ENCODE results near the gene ADAMTS17.

ADAMTS17 gene

GRCh38 chr15:100245855-100246254 lies 95.9 kb downstream of the ADAMTS17 start:
- no peak overlapping the region for H3K27ac ChIP-seq
- TF ChIP-seq, protein P1, sequence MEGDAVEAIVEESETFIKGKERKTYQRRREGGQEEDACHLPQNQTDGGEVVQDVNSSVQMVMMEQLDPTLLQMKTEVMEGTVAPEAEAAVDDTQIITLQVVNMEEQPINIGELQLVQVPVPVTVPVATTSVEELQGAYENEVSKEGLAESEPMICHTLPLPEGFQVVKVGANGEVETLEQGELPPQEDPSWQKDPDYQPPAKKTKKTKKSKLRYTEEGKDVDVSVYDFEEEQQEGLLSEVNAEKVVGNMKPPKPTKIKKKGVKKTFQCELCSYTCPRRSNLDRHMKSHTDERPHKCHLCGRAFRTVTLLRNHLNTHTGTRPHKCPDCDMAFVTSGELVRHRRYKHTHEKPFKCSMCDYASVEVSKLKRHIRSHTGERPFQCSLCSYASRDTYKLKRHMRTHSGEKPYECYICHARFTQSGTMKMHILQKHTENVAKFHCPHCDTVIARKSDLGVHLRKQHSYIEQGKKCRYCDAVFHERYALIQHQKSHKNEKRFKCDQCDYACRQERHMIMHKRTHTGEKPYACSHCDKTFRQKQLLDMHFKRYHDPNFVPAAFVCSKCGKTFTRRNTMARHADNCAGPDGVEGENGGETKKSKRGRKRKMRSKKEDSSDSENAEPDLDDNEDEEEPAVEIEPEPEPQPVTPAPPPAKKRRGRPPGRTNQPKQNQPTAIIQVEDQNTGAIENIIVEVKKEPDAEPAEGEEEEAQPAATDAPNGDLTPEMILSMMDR (conservative IDR thresholded peaks at IDR 0.05): no peak

DNA sequence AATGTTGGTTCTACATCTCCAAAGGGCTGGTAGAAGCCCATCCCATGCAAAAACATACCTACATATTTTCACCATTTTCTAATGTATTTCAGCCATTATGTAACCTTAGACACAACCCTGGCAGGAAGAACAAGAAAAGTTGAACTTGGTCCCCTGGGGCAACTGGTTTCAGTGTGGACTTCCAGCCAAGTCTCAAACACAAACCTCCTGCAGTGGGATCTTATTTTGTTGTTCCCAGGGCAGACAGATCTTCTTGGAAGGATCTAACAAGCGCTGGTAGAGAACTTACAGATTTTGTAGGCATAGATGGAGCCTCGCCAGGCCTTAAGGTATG lies 96.3 kb downstream of the ADAMTS17 start:
- no peak overlapping the region for H3K27ac ChIP-seq
- TF ChIP-seq, protein P1 (conservative IDR thresholded peaks at IDR 0.05): no peak

- TF ChIP-seq, protein P1 (conservative IDR thresholded peaks at IDR 0.05): no peak
These were observed 96.8 kb downstream of the ADAMTS17 start for GRCh38 chr15:100244796-100245486.

GRCh38 chr15:100242989-100243388 lies 98.8 kb downstream of the ADAMTS17 start:
- TF ChIP-seq, protein P1 (conservative IDR thresholded peaks at IDR 0.05): no peak
- H3K27ac ChIP-seq: no peak overlapping the region

More at GRCh38 chr15:100244796-100245486, 96.8 kb downstream of the ADAMTS17 start:
- H3K27ac ChIP-seq: no peak overlapping the region

DNA sequence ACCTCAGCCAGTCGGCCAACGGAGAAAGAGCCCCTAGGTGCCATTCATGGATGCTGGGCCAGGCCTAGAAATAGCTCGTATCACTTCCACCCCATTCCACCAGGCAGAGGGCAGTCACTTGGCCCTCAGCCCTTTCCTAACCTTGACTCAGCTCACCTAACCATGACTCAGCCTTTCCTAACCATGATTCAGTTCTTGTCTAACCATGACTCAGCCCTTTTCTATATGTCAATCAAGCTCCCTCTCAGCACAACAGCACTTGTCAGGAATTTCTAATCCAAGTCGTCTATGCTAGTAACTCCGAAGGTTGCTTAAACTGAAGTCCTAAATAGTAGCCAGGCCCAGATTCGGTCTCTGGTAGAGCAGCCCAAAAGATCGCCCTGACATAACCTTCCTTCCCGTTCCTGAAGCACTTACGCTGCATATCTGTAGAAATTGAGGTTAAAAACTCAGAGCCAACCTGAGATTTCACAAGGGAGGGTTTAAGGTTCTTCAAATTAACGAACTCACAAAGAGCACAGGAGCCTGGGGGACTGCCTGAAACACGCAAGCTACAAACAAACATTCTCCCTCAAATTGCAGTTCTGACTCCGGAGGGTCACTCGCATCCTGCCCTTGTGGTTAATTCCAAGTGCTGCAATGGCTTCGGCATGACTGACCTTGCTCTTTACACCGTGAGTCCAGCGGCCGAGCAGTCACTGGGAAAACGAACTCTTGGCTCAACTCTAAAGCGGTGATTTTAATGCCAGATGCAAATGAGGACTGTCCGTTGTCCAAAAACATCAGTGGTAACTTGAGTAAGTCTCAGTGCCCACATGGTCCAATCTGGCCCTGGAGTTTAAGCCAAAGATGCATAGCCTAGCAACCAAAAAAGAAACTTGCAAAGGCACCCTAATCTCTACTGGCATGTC lies 99.9 kb downstream of the ADAMTS17 start:
- TF ChIP-seq, protein P1 (conservative IDR thresholded peaks at IDR 0.05): no peak
- H3K27ac ChIP-seq: no peak overlapping the region

GRCh38 chr15:100236981-100237720 lies 104.6 kb downstream of the ADAMTS17 start:
- TF ChIP-seq, protein P1 (conservative IDR thresholded peaks at IDR 0.05): no peak
- H3K27ac ChIP-seq: no peak overlapping the region

All from VCaP (cell line).